Fibroblast of mammary gland (primary cell): Measurements from ENCODE around the gene ZNF423.

Experiments
- DNase-seq: peaks from one replicate; pipeline ENCODE4 v3.0.0-alpha.2; 2010; ENCODE audit warnings: low read depth
- H3K4me3 ChIP-seq: 2 replicates; pipeline ENCODE4 v1.5.1; 2011; ENCODE audit warnings: low read depth, mild to moderate bottlenecking, low read length, moderate library complexity; ENCODE audit not compliant: control insufficient read depth
- CTCF ChIP-seq: conservative IDR thresholded peaks from 2 replicates; pipeline ENCODE4 v1.5.1; 2011; ENCODE audit warnings: low read depth, low read length, inconsistent platforms; ENCODE audit not compliant: control insufficient read depth, insufficient read depth

ZNF423 gene

GRCh38 chr16:49727611-49728010 lies 128.3 kb downstream of the ZNF423 start:
- no peak for DNase-seq
- TF ChIP-seq CTCF = no peak
- no peak overlapping the region for H3K4me3 ChIP-seq

- no peak for DNase-seq
- TF ChIP-seq CTCF = no peak
- no peak overlapping the region for H3K4me3 ChIP-seq
These were observed 129.8 kb downstream of the ZNF423 start for GRCh38 chr16:49726155-49726554.

GRCh38 chr16:49725651-49726050 lies 130.3 kb downstream of the ZNF423 start:
- no peak for TF ChIP-seq CTCF
- no peak for DNase-seq
- H3K4me3 ChIP-seq = no peak overlapping the region

- DNase-seq = no peak
- TF ChIP-seq CTCF = no peak
- no peak overlapping the region for H3K4me3 ChIP-seq
These were observed 131.1 kb downstream of the ZNF423 start for GRCh38 chr16:49724774-49725173.

GRCh38 chr16:49723310-49723709 lies 132.6 kb downstream of the ZNF423 start:
- no peak for DNase-seq
- no peak for TF ChIP-seq CTCF
- H3K4me3 ChIP-seq = no peak overlapping the region

- no peak for DNase-seq
- no peak for TF ChIP-seq CTCF
- no peak overlapping the region for H3K4me3 ChIP-seq
These were observed 135.7 kb downstream of the ZNF423 start for GRCh38 chr16:49720225-49720624.

- no peak overlapping the region for H3K4me3 ChIP-seq
These were observed 138.2 kb downstream of the ZNF423 start for GRCh38 chr16:49717689-49718088.

More at GRCh38 chr16:49717689-49718088, 138.2 kb downstream of the ZNF423 start:
- no peak for TF ChIP-seq CTCF
- no peak for DNase-seq
